Mammary epithelial cell (primary cell): ENCODE data around the gene ARHGAP26.

Source experiments
- EZH2 ChIP-seq: IDR thresholded peaks from 2 replicates; pipeline ENCODE4 v1.6.1; 2012; ENCODE audit warnings: low read length, inconsistent platforms, borderline replicate concordance
- TF ChIP-seq, protein P1 (sequence below), 2 donors: IDR thresholded peaks in 1 of 2; conservative IDR thresholded peaks in 1 of 2; 2 replicates each; pipeline ENCODE4 v1.5.1; 2011 to 2012; ENCODE audit warnings: inconsistent platforms in 2 of 2, low read length in 2 of 2, mild to moderate bottlenecking in 2 of 2, control low read depth in 1 of 2, low read depth in 1 of 2; ENCODE audit not compliant: insufficient read depth in 1 of 2; ENCODE audit errors: extremely low read depth in 1 of 2

DNA sequence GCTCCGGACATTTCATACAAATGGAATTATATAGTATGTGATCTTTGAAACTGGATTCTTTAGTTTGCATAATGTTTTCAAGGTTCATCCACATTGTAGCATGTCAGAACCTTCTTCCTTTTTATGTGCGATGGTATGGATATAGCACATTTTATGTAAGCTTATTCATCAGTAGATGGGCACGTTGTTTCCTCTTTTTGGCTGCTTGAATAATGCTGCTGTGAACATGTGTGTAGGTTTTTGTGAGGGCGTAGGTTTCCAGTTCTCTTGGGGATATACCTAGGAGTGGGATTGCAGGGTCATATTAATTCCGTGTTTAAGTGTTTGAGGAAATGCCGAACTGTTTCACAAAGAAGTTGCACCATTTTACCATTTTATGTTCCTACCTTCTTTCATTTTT, 445.5 kb downstream of the ARHGAP26 start:
- no peak for TF ChIP-seq EZH2
- TF ChIP-seq, protein P1, sequence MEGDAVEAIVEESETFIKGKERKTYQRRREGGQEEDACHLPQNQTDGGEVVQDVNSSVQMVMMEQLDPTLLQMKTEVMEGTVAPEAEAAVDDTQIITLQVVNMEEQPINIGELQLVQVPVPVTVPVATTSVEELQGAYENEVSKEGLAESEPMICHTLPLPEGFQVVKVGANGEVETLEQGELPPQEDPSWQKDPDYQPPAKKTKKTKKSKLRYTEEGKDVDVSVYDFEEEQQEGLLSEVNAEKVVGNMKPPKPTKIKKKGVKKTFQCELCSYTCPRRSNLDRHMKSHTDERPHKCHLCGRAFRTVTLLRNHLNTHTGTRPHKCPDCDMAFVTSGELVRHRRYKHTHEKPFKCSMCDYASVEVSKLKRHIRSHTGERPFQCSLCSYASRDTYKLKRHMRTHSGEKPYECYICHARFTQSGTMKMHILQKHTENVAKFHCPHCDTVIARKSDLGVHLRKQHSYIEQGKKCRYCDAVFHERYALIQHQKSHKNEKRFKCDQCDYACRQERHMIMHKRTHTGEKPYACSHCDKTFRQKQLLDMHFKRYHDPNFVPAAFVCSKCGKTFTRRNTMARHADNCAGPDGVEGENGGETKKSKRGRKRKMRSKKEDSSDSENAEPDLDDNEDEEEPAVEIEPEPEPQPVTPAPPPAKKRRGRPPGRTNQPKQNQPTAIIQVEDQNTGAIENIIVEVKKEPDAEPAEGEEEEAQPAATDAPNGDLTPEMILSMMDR (conservative IDR thresholded peaks at IDR 0.05 in 1 of 2, IDR thresholded peaks at IDR 0.05 in 1 of 2; ENCODE audit: extremely low read depth in 1 of 2, insufficient read depth in 1 of 2, low read depth in 1 of 2, low read length in 2 of 2), result no peak
